ENCODE results near the gene IGFBP3.

IGFBP3 gene

GRCh38 chr7:45969940-45970339, 48.9 kb upstream of the IGFBP3 start:
- Histone ChIP-seq H3K9me3 (ENCODE audit: control insufficient read depth, insufficient read depth, low read depth, low read length) (no peaks in the 10 kb centered on the region), H3K4me3 (ENCODE audit: low read depth, low read length) (no peak overlapping the region), H3K27ac (ENCODE audit: extremely low read depth, low read depth, low read length) (no peak overlapping the region), H3K4me1 (ENCODE audit: control insufficient read depth, insufficient read depth, low read length) (no peaks in the 10 kb centered on the region), H3K36me3 (ENCODE audit: control insufficient read depth in 2 of 2, insufficient read depth in 1 of 2, low read length in 2 of 2) (no peaks in the 10 kb centered on the region)
- ChIA-PET POLR2A (no interaction called here), CTCF (no interaction called here)
- TF ChIP-seq ZNF629 (tag by site-specific recombination; IDR thresholded peaks at IDR 0.05) (no peak), ZNF830 (tag by site-specific recombination; IDR thresholded peaks at IDR 0.05; ENCODE audit: low read depth) (no peak), ZNF133 (tag by site-specific recombination; IDR thresholded peaks at IDR 0.05) (no peak), ZNF121 (tag by site-specific recombination; IDR thresholded peaks at IDR 0.05) (no peak), SP3 (tag by site-specific recombination; IDR thresholded peaks at IDR 0.05) (no peak), GLIS1 (tag by site-specific recombination; IDR thresholded peaks at IDR 0.05) (no peak), ZFP69B (tag by site-specific recombination; IDR thresholded peaks at IDR 0.05) (no peak), ZSCAN18 (tag by site-specific recombination; IDR thresholded peaks at IDR 0.05) (no peak), ATF2 (tag by site-specific recombination; IDR thresholded peaks at IDR 0.05; ENCODE audit: low read depth) (no peak), ZNF146 (tag by site-specific recombination; IDR thresholded peaks at IDR 0.05) (no peak)

GRCh38 chr7:45968856-45969541, 47.9 kb upstream of the IGFBP3 start:
- Histone ChIP-seq H3K9me3 (ENCODE audit: control insufficient read depth, insufficient read depth, low read depth, low read length) (no peaks in the 10 kb centered on the region), H3K36me3 (ENCODE audit: control insufficient read depth in 2 of 2, insufficient read depth in 1 of 2, low read length in 2 of 2) (no peaks in the 10 kb centered on the region), H3K4me3 (ENCODE audit: low read depth, low read length) (no peak overlapping the region), H3K4me1 (ENCODE audit: control insufficient read depth, insufficient read depth, low read length) (no peaks in the 10 kb centered on the region), H3K27ac (ENCODE audit: extremely low read depth, low read depth, low read length) (no peak overlapping the region)
- no peak for TF ChIP-seq ZNF354C (tag by site-specific recombination; IDR thresholded peaks at IDR 0.05; ENCODE audit: borderline replicate concordance, low read depth)
- TF ChIP-seq ZBTB10 (tag by site-specific recombination; IDR thresholded peaks at IDR 0.05): no peak
- TF ChIP-seq KLF10 (tag by site-specific recombination; IDR thresholded peaks at IDR 0.05): no peak
- no peak for TF ChIP-seq ZNF140 (tag by site-specific recombination; IDR thresholded peaks at IDR 0.05)
- no peak for TF ChIP-seq PRDM6 (tag by site-specific recombination; IDR thresholded peaks at IDR 0.05)
- no peak for TF ChIP-seq ZNF214 (tag by site-specific recombination; IDR thresholded peaks at IDR 0.05; ENCODE audit: borderline replicate concordance)
- TF ChIP-seq ZNF776 (tag by site-specific recombination; IDR thresholded peaks at IDR 0.05; ENCODE audit: borderline replicate concordance): no peak
- CTCF ChIA-PET: no interaction called here
- POLR2A ChIA-PET: no interaction called here
